Cardiac muscle cell (in vitro differentiated cells and primary cell): ENCODE measurements around the gene RARA. TPM values are rescaled to one million over a fixed set of nuclear protein-coding genes. Genes with fewer than 3 reads are reported as not detected.
"Not testable (repeated sequence)": the region's sequence is repeated elsewhere in the genome, so short reads cannot be mapped to it uniquely, and the experiment has no call there.

Experiments used
- DNase-seq, 2 donors: peaks; one replicate each; pipeline versions ENCODE4 v3.0.0 to v3.0.0-alpha.2; 2010 to 2017; ENCODE audit warnings: low read depth in 1 of 2, low spot score in 1 of 2
- H3K27ac ChIP-seq: fragments of 200-600 bp; sonication (generic); 2 replicates; pipeline ENCODE4 v1.5.1; 2016
- H3K27me3 ChIP-seq: fragments of 200-600 bp; sonication (generic); 2 replicates; pipeline ENCODE4 v1.6.0; 2016; ENCODE audit warnings: control low read depth
- H3K36me3 ChIP-seq: fragments of 200-600 bp; sonication (generic); 2 replicates; pipeline ENCODE4 v1.5.1; 2016; ENCODE audit warnings: control low read depth
- H3K4me1 ChIP-seq: fragments of 200-600 bp; sonication (generic); 2 replicates; pipeline ENCODE4 v1.8.1; 2017; ENCODE audit warnings: low read depth, mild to moderate bottlenecking, mixed run types
- H3K4me3 ChIP-seq: fragments of 200-600 bp; sonication (generic); 2 replicates; pipeline ENCODE4 v1.5.1; 2016; ENCODE audit warnings: mild to moderate bottlenecking
- H3K9me3 ChIP-seq: fragments of 200-600 bp; sonication (generic); 2 replicates; pipeline ENCODE4 v1.5.1; 2017; ENCODE audit warnings: low read depth, mild to moderate bottlenecking, control low read depth
- CTCF ChIP-seq: IDR thresholded peaks from 2 replicates; pipeline ENCODE4 v1.5.1; 2012; ENCODE audit warnings: low read depth, mild to moderate bottlenecking, low read length
- polyA plus RNA-seq: library from polyadenylated mRNA; unstranded; fragments of >200 nt; fragmentation: Nextera tagmentation; extraction: Ambion mirVana; gene quantifications from 2 replicates; pipeline ENCODE4 v1.2.1, GENCODE V29; 2016
- total RNA-seq: library from RNA; depleted of rRNA; stranded (reverse); fragments of >200 nt; gene quantifications from 2 replicates; pipeline ENCODE4 v1.2.3, GENCODE V29; 2016

RARA gene
- total and polyA plus RNA-seq, 2 experiments from 2014 or later: 33.2 to 61.3 TPM

GRCh38 chr17:40366076-40366860, 57.3 kb downstream of the RARA start:
- Histone ChIP-seq H3K9me3 (no peaks in the 10 kb centered on the region), H3K27me3 (peaks cover 20% of the 10 kb centered on the region), H3K4me3 (no peak overlapping the region), H3K4me1 (no peaks in the 10 kb centered on the region), H3K36me3 (no peaks in the 10 kb centered on the region), H3K27ac (no peak overlapping the region)
- no peak for TF ChIP-seq CTCF
- no peak for DNase-seq

GRCh38 chr17:40366861-40367518, 58.0 kb downstream of the RARA start:
- no peak overlapping the region for H3K27ac ChIP-seq
- H3K27me3 ChIP-seq: peaks cover 17% of the 10 kb centered on the region
- no peak for DNase-seq
- no peak overlapping the region for H3K4me3 ChIP-seq
- no peaks in the 10 kb centered on the region for H3K36me3 ChIP-seq
- no peaks in the 10 kb centered on the region for H3K4me1 ChIP-seq
- no peak for TF ChIP-seq CTCF
- no peaks in the 10 kb centered on the region for H3K9me3 ChIP-seq

GRCh38 chr17:40367728-40368127, 58.7 kb downstream of the RARA start:
- not testable (repeated sequence) for H3K27ac ChIP-seq, H3K4me3 ChIP-seq, H3K36me3 ChIP-seq, H3K9me3 ChIP-seq, H3K4me1 ChIP-seq, DNase-seq
- H3K27me3 ChIP-seq: peaks cover 16% of the 10 kb centered on the region

- no peak overlapping the region for H3K4me3 ChIP-seq
- DNase-seq: no peak
- H3K4me1 ChIP-seq: no peaks in the 10 kb centered on the region
- no peak for TF ChIP-seq CTCF
- H3K27ac ChIP-seq: no peak overlapping the region
- H3K27me3 ChIP-seq: no peaks in the 10 kb centered on the region
- H3K9me3 ChIP-seq: no peaks in the 10 kb centered on the region
- no peaks in the 10 kb centered on the region for H3K36me3 ChIP-seq
Observed at GRCh38 chr17:40369923-40370322, 60.9 kb downstream of the RARA start.

- no peak for DNase-seq
Observed at GRCh38 chr17:40371261-40371929, 62.4 kb downstream of the RARA start.

More at GRCh38 chr17:40371261-40371929, 62.4 kb downstream of the RARA start:
- Histone ChIP-seq H3K27ac (no peak overlapping the region), H3K4me3 (no peak overlapping the region), H3K4me1 (no peaks in the 10 kb centered on the region), H3K9me3 (no peaks in the 10 kb centered on the region), H3K27me3 (no peaks in the 10 kb centered on the region), H3K36me3 (no peaks in the 10 kb centered on the region)
- no peak for TF ChIP-seq CTCF
